GM12865 (cell line): ENCODE measurements around the gene METTL15.

Experiments
- DNase-seq: peaks from one replicate; pipeline ENCODE4 v3.0.0; 2010; ENCODE audit warnings: low read depth
- H3K4me3 ChIP-seq: 2 replicates; pipeline ENCODE4 v1.5.1; 2011; ENCODE audit warnings: mild to moderate bottlenecking, low read depth, low read length, control low read depth
- CTCF ChIP-seq: IDR thresholded peaks from 2 replicates; pipeline ENCODE4 v1.5.1; 2011; ENCODE audit warnings: low read length, control low read depth, low read depth, inconsistent platforms; ENCODE audit not compliant: insufficient read depth; ENCODE audit errors: missing control alignments

METTL15 gene

DNA sequence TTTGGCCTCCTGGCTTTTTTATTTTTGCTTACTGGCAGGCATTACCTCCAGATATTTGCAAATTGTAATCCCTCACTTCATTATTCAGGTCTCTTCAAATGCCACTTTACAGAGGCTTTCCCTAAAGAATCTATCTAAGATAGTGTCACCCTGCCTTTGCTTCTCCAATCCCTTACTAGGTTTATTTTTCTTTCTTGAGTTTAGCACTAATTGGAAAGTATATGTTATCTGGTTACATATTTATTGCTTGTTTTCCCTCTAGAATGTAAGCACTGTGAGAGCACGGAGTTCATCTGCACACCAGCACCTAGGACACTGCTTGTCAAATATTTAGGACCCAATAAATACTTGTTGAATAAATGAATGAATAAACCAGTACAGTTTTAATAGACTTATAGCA, 3.8 kb upstream of the METTL15 start:
- DNase-seq = no peak
- no peak overlapping the region for H3K4me3 ChIP-seq
- no peak for TF ChIP-seq CTCF

- DNase-seq = no peak
- no peak for TF ChIP-seq CTCF
- no peak overlapping the region for H3K4me3 ChIP-seq
Measured at GRCh38 chr11:28104984-28105383, 3.2 kb upstream of the METTL15 start.

DNA sequence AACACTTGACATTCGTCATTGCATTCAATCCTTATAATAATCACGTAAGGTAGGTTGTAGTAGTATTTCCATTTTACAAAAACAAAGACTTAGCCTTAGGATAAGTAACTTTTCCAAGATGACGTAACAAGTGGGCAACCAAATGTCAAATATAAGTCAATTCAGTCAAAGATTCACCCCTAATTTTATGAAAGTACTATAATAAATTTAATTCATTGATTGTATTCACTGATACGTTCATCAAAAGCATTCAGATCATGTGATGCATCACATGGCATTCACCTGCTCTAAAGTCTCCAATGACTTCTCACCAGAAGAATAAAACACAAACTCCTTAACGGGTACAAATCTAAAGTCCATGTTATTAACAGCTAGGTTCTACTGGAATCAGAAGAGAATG, 2.3 kb upstream of the METTL15 start:
- DNase-seq = no peak
- TF ChIP-seq CTCF = no peak
- peak overlapping the region; percentile 82 for H3K4me3 ChIP-seq

GRCh38 chr11:28106353-28107043, 1.7 kb upstream of the METTL15 start:
- TF ChIP-seq CTCF = no peak
- DNase-seq = no peak
- H3K4me3 ChIP-seq = peak overlapping the region; percentile 82

GRCh38 chr11:28107191-28107749, 918 bp upstream of the METTL15 start:
- peak; percentile 44 for DNase-seq
- TF ChIP-seq CTCF = no peak
- peak overlapping the region; percentile 82 for H3K4me3 ChIP-seq

- TF ChIP-seq CTCF = no peak
- no peak for DNase-seq
- H3K4me3 ChIP-seq = peak overlapping the region; percentile 87
Measured at GRCh38 chr11:28108958-28109357, 770 bp downstream of the METTL15 start.

DNA sequence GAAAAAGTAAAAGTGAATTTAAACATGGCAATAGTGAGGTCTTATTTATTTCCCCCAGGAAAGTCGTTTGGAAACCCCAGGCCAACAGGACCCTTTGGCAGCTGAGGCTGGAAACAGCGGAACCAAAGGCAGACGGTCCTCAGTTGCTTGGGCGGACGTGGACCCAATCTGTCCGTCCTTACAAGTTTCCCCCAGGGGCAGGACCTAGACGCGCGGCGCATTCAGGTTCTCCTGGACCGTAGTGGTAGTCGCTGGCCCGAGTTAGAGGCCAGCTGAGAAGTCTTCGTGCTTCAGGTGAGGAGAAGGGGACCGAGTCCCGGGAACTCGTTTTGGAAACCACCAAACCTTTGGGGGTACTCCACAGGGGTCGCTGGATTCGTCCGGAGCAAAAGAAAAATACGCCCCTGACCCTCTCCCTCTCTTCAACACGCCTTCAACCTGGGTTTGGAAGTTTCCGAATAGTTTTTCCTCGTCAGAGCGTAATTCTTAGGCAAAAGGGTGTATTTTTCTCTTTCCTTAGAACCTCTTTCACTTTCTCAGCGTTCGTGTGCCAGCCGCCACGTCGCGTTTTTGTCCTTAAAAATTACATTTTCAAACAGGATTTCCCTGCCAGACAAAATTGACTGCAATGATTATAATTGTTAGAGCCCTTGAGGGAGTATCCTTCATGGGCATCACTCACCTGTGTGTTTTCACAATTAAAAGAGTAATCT, 2.1 kb downstream of the METTL15 start:
- peak overlapping the region; percentile 87 for H3K4me3 ChIP-seq
- DNase-seq = peak; percentile 86
- no peak for TF ChIP-seq CTCF
